Transverse colon (tissue), 4 donors: ENCODE measurements around the gene SAMD14. TPM values are rescaled to one million over a fixed set of nuclear protein-coding genes. Genes with fewer than 3 reads are reported as not detected.

Source experiments
- DNase-seq: peaks from one replicate; pipeline ENCODE4 v3.0.0-alpha.2; 2019
- H3K27ac ChIP-seq, 4 donors: fragments of 200-600 bp; sonication (generic); 2 replicates each; pipeline ENCODE4 v1.5.1; 2016 to 2018; ENCODE audit warnings: inconsistent platforms in 4 of 4
- H3K27me3 ChIP-seq: fragments of 200-600 bp; sonication (generic); 2 replicates; pipeline ENCODE4 v1.5.1; 2017; ENCODE audit warnings: inconsistent platforms
- H3K36me3 ChIP-seq, 4 donors: fragments of 200-600 bp; sonication (generic); 2 replicates each; pipeline ENCODE4 v1.5.1; 2017 to 2019; ENCODE audit warnings: inconsistent platforms in 4 of 4
- H3K4me1 ChIP-seq, 4 donors: fragments of 200-600 bp; sonication (generic); 2 replicates each; pipeline ENCODE4 v1.5.1; 2017 to 2020; ENCODE audit warnings: inconsistent platforms in 4 of 4
- H3K4me3 ChIP-seq, 4 donors: fragments of 200-600 bp; sonication (generic); 1 replicate in 1 of 4; 2 replicates in 3 of 4; pipeline versions ENCODE4 v1.5.1 to v1.6.1; 2017 to 2019; ENCODE audit warnings: inconsistent platforms in 4 of 4
- H3K9me3 ChIP-seq, 2 donors: fragments of 200-600 bp; sonication (generic); 2 replicates each; pipeline ENCODE4 v1.5.1; 2017 to 2019; ENCODE audit warnings: inconsistent platforms in 2 of 2
- EP300 ChIP-seq: sonication (generic); formaldehyde crosslinking; IDR thresholded peaks from one replicate; pipeline ENCODE4 v1.6.1; 2017; ENCODE audit warnings: antibody characterized with exemption, low read depth
- POLR2A ChIP-seq: fragments of 450-650 bp; IDR thresholded peaks from one replicate; pipeline ENCODE4 v1.6.1; 2016; ENCODE audit warnings: antibody characterized with exemption, mild to moderate bottlenecking, moderate library complexity
- POLR2AphosphoS5 ChIP-seq, 3 donors: sonication (generic); formaldehyde crosslinking; IDR thresholded peaks; one replicate each; pipeline ENCODE4 v1.6.1; 2016; ENCODE audit warnings: antibody characterized with exemption in 3 of 3
- WGBS, 2 donors: methylation state at CpG; one replicate each; pipeline ENCODE4 v1.1.5; 2018; ENCODE audit warnings: low coverage in 1 of 2; 5-methylcytosine and 5-hydroxymethylcytosine counted together
- in situ Hi-C, 4 donors: fragments of 200-750 bp; cut with MboI; loops; one replicate each; pipeline versions ENCODE4 v1.15.0 to v1.15.1; 2017; ENCODE audit warnings: low sequenced_read_pairs in 3 of 4, low pct_ligation_motif_present in 1 of 4, low pct_unique_long_range_greater_than_20kb in 1 of 4
- intact Hi-C: fragments of 100-400 bp; cut with DNase I; formaldehyde crosslinking; loops from one replicate; pipeline ENCODE4 v1.15.1; 2023; ENCODE audit warnings: low total_unique reads
- total RNA-seq, 4 donors: library from RNA; depleted of rRNA; stranded (reverse); fragments of >200 nt; gene quantifications; one replicate each; pipeline ENCODE4 v1.1.0, GENCODE V29; 2016
- TF ChIP-seq, protein P1 (sequence below), 5 experiments: fragments of 200-600 bp in 3 of 5; fragments of 450-650 bp in 2 of 5; sonication (generic) in 3 of 5; IDR thresholded peaks; 1 replicate in 2 of 5; 2 replicates in 3 of 5; pipeline ENCODE4 v1.5.1; 2016 to 2017; ENCODE audit warnings: antibody characterized with exemption in 5 of 5, inconsistent platforms in 3 of 5, mild to moderate bottlenecking in 2 of 5, moderate library complexity in 1 of 5

The SAMD14 gene
- total RNA-seq, 4 donors from 2014 or later, result 0.14 to 1.8 (median 0.32) TPM; not detected in 1

DNA sequence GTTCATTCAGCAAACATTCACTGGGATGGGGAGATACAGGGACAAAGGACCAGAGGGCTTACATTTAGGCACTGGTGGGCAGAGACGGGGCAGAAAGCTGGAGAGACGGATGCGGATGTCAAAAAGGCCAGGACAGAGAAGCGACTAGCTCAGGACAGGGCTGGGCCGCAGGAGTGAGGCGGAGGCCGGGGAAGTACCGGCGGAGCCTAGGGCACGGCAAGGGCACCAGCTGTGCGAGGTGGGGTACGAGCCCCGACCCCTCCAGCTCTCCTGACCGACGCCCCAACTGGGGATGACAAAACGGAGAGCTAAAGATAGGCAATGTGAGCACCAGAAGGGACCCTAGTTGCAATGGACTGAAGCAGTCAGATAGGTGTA is 31.9 kb upstream of the SAMD14 start:
- intact Hi-C loops (no loop called here), in situ Hi-C loops (no loop called here)
- H3K27me3 ChIP-seq, result no peaks in the 10 kb centered on the region
- H3K4me3 ChIP-seq, result peak overlapping the region in 1 of 4 donors; percentile 51
- WGBS, 2 donors, result 50 to 55% methylated on average over 15 to 16 of the region's 16 CpGs
- no peak for DNase-seq
- peak overlapping the region in 3 of 4 donors; percentile 45 to 79 (median 68) for H3K27ac ChIP-seq
- H3K4me1 ChIP-seq, result peaks cover 0 to 19% (median 12%) of the 10 kb centered on the region in 4 donors
- no peaks in the 10 kb centered on the region for H3K9me3 ChIP-seq
- H3K36me3 ChIP-seq, result no peaks in the 10 kb centered on the region
- no peak for TF ChIP-seq POLR2A
- TF ChIP-seq, protein P1, sequence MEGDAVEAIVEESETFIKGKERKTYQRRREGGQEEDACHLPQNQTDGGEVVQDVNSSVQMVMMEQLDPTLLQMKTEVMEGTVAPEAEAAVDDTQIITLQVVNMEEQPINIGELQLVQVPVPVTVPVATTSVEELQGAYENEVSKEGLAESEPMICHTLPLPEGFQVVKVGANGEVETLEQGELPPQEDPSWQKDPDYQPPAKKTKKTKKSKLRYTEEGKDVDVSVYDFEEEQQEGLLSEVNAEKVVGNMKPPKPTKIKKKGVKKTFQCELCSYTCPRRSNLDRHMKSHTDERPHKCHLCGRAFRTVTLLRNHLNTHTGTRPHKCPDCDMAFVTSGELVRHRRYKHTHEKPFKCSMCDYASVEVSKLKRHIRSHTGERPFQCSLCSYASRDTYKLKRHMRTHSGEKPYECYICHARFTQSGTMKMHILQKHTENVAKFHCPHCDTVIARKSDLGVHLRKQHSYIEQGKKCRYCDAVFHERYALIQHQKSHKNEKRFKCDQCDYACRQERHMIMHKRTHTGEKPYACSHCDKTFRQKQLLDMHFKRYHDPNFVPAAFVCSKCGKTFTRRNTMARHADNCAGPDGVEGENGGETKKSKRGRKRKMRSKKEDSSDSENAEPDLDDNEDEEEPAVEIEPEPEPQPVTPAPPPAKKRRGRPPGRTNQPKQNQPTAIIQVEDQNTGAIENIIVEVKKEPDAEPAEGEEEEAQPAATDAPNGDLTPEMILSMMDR (IDR thresholded peaks at IDR 0.05), result no peak
- no peak for TF ChIP-seq EP300
- no peak for TF ChIP-seq POLR2AphosphoS5 (IDR thresholded peaks at IDR 0.05)

DNA sequence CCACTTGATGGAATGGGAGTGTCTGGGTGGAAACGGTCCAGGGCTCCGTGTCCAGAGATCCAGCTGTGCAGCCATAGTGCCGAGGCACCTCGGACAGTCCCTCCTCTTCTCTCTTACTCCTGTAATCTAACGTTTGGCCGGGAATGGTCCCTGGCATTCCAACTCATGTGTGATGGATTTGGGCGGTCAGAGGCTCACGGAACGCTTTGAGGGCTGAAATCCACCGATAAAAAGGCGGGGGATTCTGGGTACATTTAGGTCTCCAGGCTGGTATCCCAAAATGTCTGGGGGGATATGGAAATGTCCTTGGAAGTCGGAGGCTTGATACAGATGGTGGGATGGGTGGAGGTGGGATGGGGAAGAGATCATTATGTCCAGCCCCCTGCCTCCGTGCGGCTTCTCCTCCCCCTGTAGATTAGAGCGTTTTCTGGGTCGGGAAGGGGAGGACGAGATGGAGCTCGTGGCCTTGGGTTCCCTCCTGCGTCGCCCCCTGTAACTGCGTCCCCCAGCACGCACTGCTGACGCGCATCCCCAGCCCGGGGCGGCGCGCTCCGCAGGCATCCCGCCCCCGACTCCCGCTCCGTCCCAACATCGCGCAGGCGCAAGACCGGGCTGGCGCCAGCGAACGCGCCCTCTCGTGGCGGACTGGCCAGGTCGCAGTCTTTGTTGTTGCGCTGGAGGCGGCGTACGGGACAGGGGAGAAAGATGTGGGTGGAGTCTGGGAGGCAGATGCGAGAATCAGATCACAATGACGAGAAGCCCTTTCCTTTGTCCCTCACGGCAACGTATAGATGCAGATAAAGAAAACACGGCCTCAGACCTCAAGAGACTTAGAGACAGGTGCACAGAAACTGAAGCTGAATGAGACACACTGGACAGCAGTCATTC is 31.3 kb upstream of the SAMD14 start:
- WGBS, 2 donors, result 0% methylated on average over 1 to 49 of the region's 53 CpGs
- intact Hi-C loops (no loop called here), in situ Hi-C loops (no loop called here)
- Histone ChIP-seq H3K27ac (peak overlapping the region; percentile 26 to 79 (median 67)), H3K36me3 (no peaks in the 10 kb centered on the region), H3K4me1 (peaks cover 0 to 17% (median 11%) of the 10 kb centered on the region in 4 donors), H3K27me3 (no peaks in the 10 kb centered on the region), H3K4me3 (peak overlapping the region; percentile 10 to 51 (median 37)), H3K9me3 (no peaks in the 10 kb centered on the region)
- DNase-seq, result peak; percentile 94
- TF ChIP-seq EP300, result no peak
- peak; percentile 51 to 70 (median 65) for TF ChIP-seq POLR2AphosphoS5 (IDR thresholded peaks at IDR 0.05)
- no peak for TF ChIP-seq POLR2A
- TF ChIP-seq, protein P1 (IDR thresholded peaks at IDR 0.05), result peak; percentile 83 to 97 (median 93)

- DNase-seq, result no peak
- no peaks in the 10 kb centered on the region for H3K27me3 ChIP-seq
- no peaks in the 10 kb centered on the region for H3K36me3 ChIP-seq
- 52 to 64% methylated on average over 3 to 4 of the region's 4 CpGs for WGBS, 2 donors
- intact Hi-C loops, result no loop called here
- in situ Hi-C loops, result no loop called here
- H3K27ac ChIP-seq, result no peak overlapping the region
- peaks cover 0 to 27% (median 15%) of the 10 kb centered on the region in 4 donors for H3K4me1 ChIP-seq
- no peak overlapping the region for H3K4me3 ChIP-seq
- no peaks in the 10 kb centered on the region for H3K9me3 ChIP-seq
- TF ChIP-seq, protein P1 (IDR thresholded peaks at IDR 0.05), result no peak
- TF ChIP-seq EP300 (no peak), POLR2AphosphoS5 (IDR thresholded peaks at IDR 0.05) (no peak), POLR2A (no peak)
These were observed 27.9 kb upstream of the SAMD14 start for GRCh38 chr17:50157891-50158290.

DNA sequence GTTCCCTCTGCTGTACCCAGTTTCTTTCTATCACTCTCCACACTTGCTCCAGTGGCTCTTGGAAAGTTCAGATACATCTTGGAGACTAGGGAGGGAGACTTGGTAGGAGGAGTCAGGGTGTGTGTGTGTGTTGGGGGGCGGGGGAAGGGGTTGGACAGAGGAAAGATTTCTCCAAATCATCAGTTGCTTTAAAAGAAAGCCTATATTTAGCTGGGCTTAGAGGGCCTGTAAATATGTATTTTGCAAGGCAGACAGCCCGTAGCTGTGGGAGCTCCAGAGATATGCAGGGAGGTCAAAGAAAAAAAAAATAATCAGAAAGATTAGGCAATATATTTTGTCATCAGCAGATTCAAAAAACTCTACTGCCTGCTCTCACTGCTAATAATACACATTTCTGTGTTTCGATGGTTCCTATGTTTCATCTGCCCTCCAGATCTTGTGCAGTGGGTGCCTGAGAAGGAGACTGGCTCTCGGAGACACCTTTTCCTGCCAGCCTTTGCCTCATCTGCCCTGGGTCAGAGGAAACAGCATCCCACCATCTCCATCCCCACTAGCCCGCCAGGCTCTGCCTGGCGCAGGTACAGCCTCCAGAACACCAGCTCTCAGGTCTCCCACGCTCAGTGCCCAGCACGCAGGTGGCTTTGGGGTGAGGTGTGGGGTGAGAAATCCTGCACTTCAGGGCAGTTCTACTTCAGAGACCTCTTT is 25.3 kb upstream of the SAMD14 start:
- peak overlapping the region; percentile 63 to 98 (median 81) for H3K27ac ChIP-seq
- no peak overlapping the region for H3K4me3 ChIP-seq
- TF ChIP-seq EP300 (no peak), POLR2AphosphoS5 (IDR thresholded peaks at IDR 0.05) (no peak)
- H3K9me3 ChIP-seq, result no peaks in the 10 kb centered on the region
- H3K36me3 ChIP-seq, result no peaks in the 10 kb centered on the region
- in situ Hi-C loops (no loop called here), intact Hi-C loops (no loop called here)
- DNase-seq, result no peak
- peaks cover 6 to 30% (median 20%) of the 10 kb centered on the region in 4 donors for H3K4me1 ChIP-seq
- WGBS, 2 donors, result 64 to 67% methylated on average over 1 to 8 of the region's 8 CpGs
- no peaks in the 10 kb centered on the region for H3K27me3 ChIP-seq
